Lung (tissue), 12 donors: Measurements from ENCODE around the gene BAIAP2. TPM values are rescaled to one million over a fixed set of nuclear protein-coding genes. Genes with fewer than 3 reads are reported as not detected.

Source experiments
- ATAC-seq: fragments of 200-7000 bp; cut with Tn5 transposase; one replicate; pipeline ENCODE4 v1.9.1; 2020; ENCODE audit warnings: moderate number of reproducible peaks; ENCODE audit not compliant: insufficient read depth, low FRiP score
- DNase-seq, 3 donors: peaks; one replicate each; pipeline ENCODE4 v3.0.0-alpha.2; 2013 to 2017
- H3K27ac ChIP-seq, 2 donors: one replicate each; pipeline ENCODE4 v1.5.1; 2013; ENCODE audit warnings: mild to moderate bottlenecking in 2 of 2, moderate library complexity in 2 of 2, control low read depth in 1 of 2, inconsistent platforms in 1 of 2, low read depth in 1 of 2, low read length in 1 of 2
- H3K27me3 ChIP-seq, 3 donors: one replicate each; pipeline ENCODE4 v1.5.1; 2013; ENCODE audit warnings: low read length in 2 of 3; ENCODE audit not compliant: control insufficient read depth in 3 of 3, insufficient read depth in 3 of 3
- H3K36me3 ChIP-seq, 4 donors: one replicate each; pipeline ENCODE4 v1.5.1; 2013; ENCODE audit warnings: low read length in 4 of 4, mild to moderate bottlenecking in 1 of 4, moderate library complexity in 1 of 4; ENCODE audit not compliant: control insufficient read depth in 4 of 4, insufficient read depth in 4 of 4
- H3K4me1 ChIP-seq, 5 donors: one replicate each; pipeline ENCODE4 v1.5.1; 2013; ENCODE audit warnings: low read length in 5 of 5, mild to moderate bottlenecking in 2 of 5, moderate library complexity in 1 of 5; ENCODE audit not compliant: control insufficient read depth in 5 of 5, insufficient read depth in 5 of 5
- H3K4me3 ChIP-seq: one replicate; pipeline ENCODE4 v1.5.1; 2013; ENCODE audit warnings: mild to moderate bottlenecking, control low read depth, moderate library complexity
- H3K9ac ChIP-seq, 2 donors: one replicate each; pipeline ENCODE4 v1.5.1; 2013; ENCODE audit warnings: low read length in 2 of 2, control low read depth in 1 of 2; ENCODE audit not compliant: insufficient read depth in 1 of 2
- H3K9me3 ChIP-seq, 4 donors: one replicate each; pipeline ENCODE4 v1.5.1; 2013; ENCODE audit warnings: low read length in 3 of 4, mild to moderate bottlenecking in 1 of 4, moderate library complexity in 1 of 4; ENCODE audit not compliant: control insufficient read depth in 4 of 4, insufficient read depth in 3 of 4
- WGBS, 2 donors: extraction: QIAGEN DNeasy Blood & Tissue Kit; methylation state at CpG; one replicate each; pipeline ENCODE4 v1.1.7; 2013; 5-methylcytosine and 5-hydroxymethylcytosine counted together
- polyA plus RNA-seq, 2 donors: library from polyadenylated mRNA; stranded (reverse); fragments of 200-250 nt; gene quantifications; one replicate each; pipeline ENCODE4 v1.2.1, GENCODE V29; 2013
- total RNA-seq, 2 donors: library from RNA; depleted of rRNA in 1 of 2; stranded (reverse); fragments of >200 nt in 1 of 2; gene quantifications; one replicate each; pipeline ENCODE4 v1.2.1, GENCODE V29; 2014 to 2021
- TF ChIP-seq, protein P1 (sequence below): IDR thresholded peaks from 2 replicates; pipeline ENCODE4 v1.5.1; 2012; ENCODE audit warnings: mild to moderate bottlenecking; ENCODE audit errors: control extremely low read depth, extremely low read depth
- donor health status: control.
- donor health status: control.
- donor health status: Bipolar disorder and iron deficiency.
- donor health status: healthy.
- donor health status: DM: yes; HTN: yes; CAD: no.

Gene BAIAP2
- total and polyA plus RNA-seq, 4 donors = 59.2 to 141 (median 77.7) TPM

DNA sequence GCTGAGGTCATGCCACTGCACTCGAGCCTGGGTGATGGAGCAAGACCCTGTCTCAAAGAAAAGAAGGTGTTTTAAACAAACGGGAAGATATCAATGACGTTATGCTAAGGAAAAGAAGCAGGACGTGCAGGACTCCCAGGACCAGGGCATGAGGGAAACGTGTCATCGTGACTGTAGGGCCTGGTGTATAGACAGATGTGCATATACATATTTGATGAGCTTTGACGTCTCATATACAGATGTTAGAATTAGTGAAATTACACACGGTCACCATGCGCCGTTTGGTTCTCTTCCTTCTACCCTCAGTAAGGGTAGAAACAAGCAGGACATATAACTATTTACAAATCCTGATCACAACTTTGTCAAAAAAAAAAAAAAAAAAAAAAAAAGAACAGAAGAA, 112.8 kb downstream of the BAIAP2 start:
- H3K27ac ChIP-seq = no peak overlapping the region
- no peaks in the 10 kb centered on the region for H3K36me3 ChIP-seq
- H3K4me1 ChIP-seq = peaks cover 0 to 9% (median 0%) of the 10 kb centered on the region in 5 donors
- peaks cover 0 to 2% (median 0%) of the 10 kb centered on the region in 4 donors for H3K9me3 ChIP-seq
- TF ChIP-seq, protein P1, sequence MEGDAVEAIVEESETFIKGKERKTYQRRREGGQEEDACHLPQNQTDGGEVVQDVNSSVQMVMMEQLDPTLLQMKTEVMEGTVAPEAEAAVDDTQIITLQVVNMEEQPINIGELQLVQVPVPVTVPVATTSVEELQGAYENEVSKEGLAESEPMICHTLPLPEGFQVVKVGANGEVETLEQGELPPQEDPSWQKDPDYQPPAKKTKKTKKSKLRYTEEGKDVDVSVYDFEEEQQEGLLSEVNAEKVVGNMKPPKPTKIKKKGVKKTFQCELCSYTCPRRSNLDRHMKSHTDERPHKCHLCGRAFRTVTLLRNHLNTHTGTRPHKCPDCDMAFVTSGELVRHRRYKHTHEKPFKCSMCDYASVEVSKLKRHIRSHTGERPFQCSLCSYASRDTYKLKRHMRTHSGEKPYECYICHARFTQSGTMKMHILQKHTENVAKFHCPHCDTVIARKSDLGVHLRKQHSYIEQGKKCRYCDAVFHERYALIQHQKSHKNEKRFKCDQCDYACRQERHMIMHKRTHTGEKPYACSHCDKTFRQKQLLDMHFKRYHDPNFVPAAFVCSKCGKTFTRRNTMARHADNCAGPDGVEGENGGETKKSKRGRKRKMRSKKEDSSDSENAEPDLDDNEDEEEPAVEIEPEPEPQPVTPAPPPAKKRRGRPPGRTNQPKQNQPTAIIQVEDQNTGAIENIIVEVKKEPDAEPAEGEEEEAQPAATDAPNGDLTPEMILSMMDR = no peak
- no peak overlapping the region for H3K9ac ChIP-seq
- no peaks in the 10 kb centered on the region for H3K27me3 ChIP-seq
- DNase-seq (no peak), ATAC-seq (no peak)
- H3K4me3 ChIP-seq = no peak overlapping the region
- 75 to 82% methylated on average over 10 of the region's 10 CpGs for WGBS, 2 donors

DNA sequence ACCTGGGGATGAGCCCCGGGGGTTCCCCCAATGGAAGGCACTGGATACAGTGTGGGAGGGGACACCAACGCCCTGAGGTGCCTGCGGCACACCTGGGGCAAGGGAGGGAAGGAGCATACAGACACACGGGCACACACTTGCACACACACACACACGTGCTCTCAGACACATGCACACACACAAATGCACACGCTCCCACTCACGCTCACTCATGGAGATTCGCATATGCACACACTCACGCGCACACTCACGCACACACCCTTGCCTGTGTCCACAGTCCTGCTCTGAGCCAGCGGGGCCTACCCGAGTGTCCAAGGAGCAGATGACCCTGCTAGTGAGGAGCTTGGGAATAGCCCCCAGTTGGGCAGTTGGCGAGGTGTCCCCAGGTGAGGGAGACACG, 113.6 kb downstream of the BAIAP2 start:
- no peak for DNase-seq
- Histone ChIP-seq H3K9ac (no peak overlapping the region), H3K4me1 (peaks cover 0 to 7% (median 0%) of the 10 kb centered on the region in 5 donors), H3K36me3 (no peaks in the 10 kb centered on the region), H3K27ac (no peak overlapping the region), H3K4me3 (no peak overlapping the region), H3K9me3 (peaks cover 0 to 4% (median 0%) of the 10 kb centered on the region in 4 donors), H3K27me3 (no peaks in the 10 kb centered on the region)
- 91% methylated on average over 15 of the region's 15 CpGs for WGBS, 2 donors
- ATAC-seq = no peak
- TF ChIP-seq, protein P1 = no peak

DNA sequence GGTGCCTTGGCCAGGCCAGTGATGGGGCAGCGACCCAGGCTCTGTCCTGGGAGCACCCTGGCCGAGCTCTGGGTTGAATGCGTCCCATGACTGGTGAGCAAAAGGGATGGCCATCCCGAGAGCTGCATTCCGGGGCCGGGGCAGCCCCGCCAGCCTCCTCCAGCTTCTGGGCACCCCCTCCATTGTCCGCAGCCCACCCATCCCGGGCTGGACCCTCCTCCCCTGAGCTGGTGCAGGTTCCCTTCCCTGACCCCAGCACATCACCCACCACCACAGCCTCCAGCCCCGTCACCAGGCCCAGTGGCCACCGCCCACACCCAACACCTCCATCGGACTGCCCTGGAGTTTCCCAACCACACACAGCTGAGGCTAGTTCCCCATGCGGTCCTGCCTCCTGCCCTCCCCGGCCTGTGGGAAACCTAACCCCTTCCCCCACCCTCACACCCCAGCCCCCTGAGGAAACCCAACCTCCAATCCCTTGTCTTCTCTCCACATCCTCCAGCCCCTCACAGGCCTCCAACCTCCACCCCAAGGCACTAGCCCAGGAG, 114.1 kb downstream of the BAIAP2 start:
- H3K27ac ChIP-seq = no peak overlapping the region
- no peak for DNase-seq

More for the DNA sequence above, 114.1 kb downstream of the BAIAP2 start:
- WGBS, 2 donors = 67 to 76% methylated on average over 14 of the region's 14 CpGs
- H3K27me3 ChIP-seq = no peaks in the 10 kb centered on the region
- TF ChIP-seq, protein P1 = no peak
- H3K36me3 ChIP-seq = no peaks in the 10 kb centered on the region
- H3K4me3 ChIP-seq = no peak overlapping the region
- no peak for ATAC-seq
- H3K4me1 ChIP-seq = peaks cover 0 to 7% (median 0%) of the 10 kb centered on the region in 5 donors
- H3K9me3 ChIP-seq = peaks cover 0 to 4% (median 0%) of the 10 kb centered on the region in 4 donors
- no peak overlapping the region for H3K9ac ChIP-seq
